HG03521 (cell line): ENCODE results near the gene PRDX1.
"Not testable (repeated sequence)": the region's sequence is repeated elsewhere in the genome, so short reads cannot be mapped to it uniquely, and the experiment has no call there.

Experiments used
- ATAC-seq: cut with Tn5 transposase; IDR thresholded peaks from one replicate; pipeline ENCODE4 v1.9.1; 2021; ENCODE audit warnings: mild to moderate bottlenecking, moderate library complexity; ENCODE audit not compliant: unreplicated experiment

PRDX1 gene

GRCh38 chr1:45536886-45537285, 15.2 kb upstream of the PRDX1 start:
- no peak for ATAC-seq

- no peak for ATAC-seq
These were observed 14.5 kb upstream of the PRDX1 start for GRCh38 chr1:45535988-45536766.

GRCh38 chr1:45531873-45532272, 10.2 kb upstream of the PRDX1 start:
- no peak for ATAC-seq

- no peak for ATAC-seq
These were observed 9.0 kb upstream of the PRDX1 start for GRCh38 chr1:45530632-45531135.

- no peak for ATAC-seq
These were observed 4.5 kb upstream of the PRDX1 start for GRCh38 chr1:45526135-45526644.

- not testable (repeated sequence) for ATAC-seq
These were observed 2.3 kb upstream of the PRDX1 start for GRCh38 chr1:45523975-45524374.

GRCh38 chr1:45523516-45523915, 1.8 kb upstream of the PRDX1 start:
- not testable (repeated sequence) for ATAC-seq

GRCh38 chr1:45522324-45523104, 830 bp upstream of the PRDX1 start:
- ATAC-seq, result no peak

GRCh38 chr1:45519774-45520173, 1.9 kb downstream of the PRDX1 start:
- ATAC-seq, result not testable (repeated sequence)

- no peak for ATAC-seq
These were observed 2.8 kb downstream of the PRDX1 start for GRCh38 chr1:45518910-45519309.

- not testable (repeated sequence) for ATAC-seq
These were observed 3.3 kb downstream of the PRDX1 start for GRCh38 chr1:45518366-45518765.

GRCh38 chr1:45516465-45516864, 5.2 kb downstream of the PRDX1 start:
- no peak for ATAC-seq

GRCh38 chr1:45516036-45516435, 5.6 kb downstream of the PRDX1 start:
- no peak for ATAC-seq

- not testable (repeated sequence) for ATAC-seq
These were observed 8.0 kb downstream of the PRDX1 start for GRCh38 chr1:45513532-45514260.

GRCh38 chr1:45512641-45513054, 9.0 kb downstream of the PRDX1 start:
- ATAC-seq, result no peak

GRCh38 chr1:45510972-45511527, 10.6 kb downstream of the PRDX1 start:
- no peak for ATAC-seq

GRCh38 chr1:45510036-45510971, 11.4 kb downstream of the PRDX1 start:
- ATAC-seq, result no peak

GRCh38 chr1:45508295-45509151, 13.2 kb downstream of the PRDX1 start:
- no peak for ATAC-seq

GRCh38 chr1:45507893-45508292, 13.8 kb downstream of the PRDX1 start:
- ATAC-seq, result no peak
